ACC112 (cell line): ENCODE results near the gene RIN3.

Experiments
- H2AFZ ChIP-seq: fragments of 200-600 bp; sonication (generic); one replicate; pipeline ENCODE4 v1.6.0; 2017; ENCODE audit warnings: antibody characterized with exemption, low read length; ENCODE audit not compliant: unreplicated experiment
- H3K27ac ChIP-seq: fragments of 200-600 bp; sonication (generic); 2 replicates; pipeline ENCODE4 v1.5.1; 2014; ENCODE audit warnings: low read depth, mild to moderate bottlenecking, antibody characterized with exemption, low read length, moderate library complexity
- H3K27me3 ChIP-seq: fragments of 200-600 bp; sonication (generic); 2 replicates; pipeline ENCODE4 v1.6.1; 2014; ENCODE audit warnings: mild to moderate bottlenecking, antibody characterized with exemption, low read length, moderate library complexity, mixed read lengths; ENCODE audit not compliant: insufficient read depth
- H3K36me3 ChIP-seq: fragments of 200-600 bp; sonication (generic); 2 replicates; pipeline ENCODE4 v1.6.1; 2016; ENCODE audit warnings: mild to moderate bottlenecking, antibody characterized with exemption, low read length, moderate library complexity, mixed read lengths; ENCODE audit not compliant: insufficient read depth
- H3K4me1 ChIP-seq: fragments of 200-600 bp; sonication (generic); one replicate; pipeline ENCODE4 v1.6.1; 2016; ENCODE audit warnings: low read length, mixed read lengths; ENCODE audit not compliant: insufficient read depth, unreplicated experiment, control insufficient read depth
- H3K4me3 ChIP-seq: fragments of 200-600 bp; sonication (generic); 2 replicates; pipeline ENCODE4 v1.5.1; 2014; ENCODE audit warnings: mild to moderate bottlenecking, low read depth, low read length
- H3K79me2 ChIP-seq: fragments of 200-600 bp; sonication (generic); one replicate; pipeline ENCODE4 v1.6.0; 2016; ENCODE audit warnings: low read length; ENCODE audit not compliant: control insufficient read depth, unreplicated experiment, insufficient read depth

RIN3 gene

DNA sequence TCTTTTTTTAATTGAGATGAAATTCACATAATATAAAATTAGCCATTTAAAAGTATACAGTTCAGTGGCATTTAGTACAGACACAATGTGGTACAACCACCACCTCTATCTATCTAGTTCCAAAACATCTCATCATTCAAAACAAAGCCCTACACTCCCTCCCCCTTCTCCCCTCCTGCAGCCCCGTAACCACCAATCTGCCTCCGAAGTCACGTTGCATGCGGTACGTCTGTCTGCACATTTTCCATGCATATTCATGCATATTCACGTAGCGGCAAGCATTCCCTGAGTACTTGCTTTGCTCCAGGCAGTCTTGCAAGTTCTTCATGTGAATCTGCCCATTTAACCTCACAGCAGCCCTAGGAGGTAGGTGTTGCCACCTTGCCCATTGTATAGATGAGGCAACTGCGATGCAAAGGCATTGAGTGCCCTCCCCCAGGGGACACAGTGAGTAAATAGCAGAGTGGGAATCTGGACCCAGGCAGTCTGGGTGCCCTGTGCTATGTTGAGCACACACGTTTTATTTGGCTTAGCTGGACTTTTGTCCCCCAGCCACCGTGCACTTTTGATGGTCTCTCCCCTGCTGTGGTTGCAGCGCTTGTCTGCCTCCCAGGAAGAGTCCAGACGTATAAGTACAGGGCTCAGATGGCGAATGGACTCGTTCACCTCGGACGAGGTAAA lies 43.4 kb downstream of the RIN3 start:
- Histone ChIP-seq H2AFZ (no peak overlapping the region), H3K27ac (no peak overlapping the region), H3K4me3 (no peak overlapping the region), H3K4me1 (peaks cover 26% of the 10 kb centered on the region), H3K36me3 (peaks cover 3% of the 10 kb centered on the region; the same call in 1 of the 2 replicates), H3K27me3 (no peaks in the 10 kb centered on the region), H3K79me2 (peaks cover 2% of the 10 kb centered on the region)

DNA sequence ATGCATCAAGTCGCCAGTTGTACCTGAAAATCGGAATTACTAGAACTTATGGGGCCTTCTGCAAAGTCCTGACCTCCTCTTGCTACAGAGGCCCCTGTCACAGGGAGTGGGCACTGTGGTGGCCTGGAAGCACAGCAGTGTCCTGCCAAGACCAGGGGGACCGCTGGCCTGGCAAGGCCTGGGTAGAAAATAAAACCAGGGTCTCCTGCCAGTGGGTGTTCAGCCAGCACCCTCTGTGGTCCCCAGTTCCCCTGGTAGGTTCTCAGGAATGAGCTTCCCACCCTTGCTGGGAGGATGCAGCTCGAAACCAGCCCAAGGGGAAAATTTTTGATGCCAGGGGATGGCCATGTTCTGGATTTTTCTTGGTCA lies 43.9 kb downstream of the RIN3 start:
- no peaks in the 10 kb centered on the region for H3K27me3 ChIP-seq
- no peak overlapping the region for H2AFZ ChIP-seq
- H3K4me1 ChIP-seq: peaks cover 26% of the 10 kb centered on the region
- H3K4me3 ChIP-seq: no peak overlapping the region
- peaks cover 2% of the 10 kb centered on the region for H3K79me2 ChIP-seq
- H3K27ac ChIP-seq: no peak overlapping the region
- peaks cover 3% of the 10 kb centered on the region; the same call in 1 of the 2 replicates for H3K36me3 ChIP-seq

DNA sequence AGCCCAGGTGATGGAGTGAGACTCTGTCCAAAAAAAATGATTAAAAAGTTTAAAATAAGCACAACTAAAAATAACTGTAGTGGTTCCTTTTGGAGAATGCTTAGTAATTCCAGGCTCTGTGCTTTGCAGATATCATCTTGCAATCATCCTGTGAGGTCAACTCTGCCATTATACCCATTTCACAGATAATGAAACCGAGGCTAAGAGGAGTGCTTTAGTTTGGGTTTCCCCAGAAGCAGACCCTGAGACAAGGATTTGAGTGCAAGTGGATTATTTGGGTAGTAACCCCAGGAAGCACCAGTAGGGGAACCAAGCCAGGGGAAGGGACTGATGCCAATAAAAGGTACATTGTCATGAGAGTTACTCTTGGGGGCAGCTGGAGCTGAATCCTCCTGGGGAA lies 44.7 kb downstream of the RIN3 start:
- H3K36me3 ChIP-seq: peaks cover 3% of the 10 kb centered on the region; the same call in 1 of the 2 replicates
- H3K79me2 ChIP-seq: peaks cover 2% of the 10 kb centered on the region
- peaks cover 24% of the 10 kb centered on the region for H3K4me1 ChIP-seq
- no peak overlapping the region for H2AFZ ChIP-seq
- H3K4me3 ChIP-seq: no peak overlapping the region
- H3K27me3 ChIP-seq: no peaks in the 10 kb centered on the region
- H3K27ac ChIP-seq: no peak overlapping the region

DNA sequence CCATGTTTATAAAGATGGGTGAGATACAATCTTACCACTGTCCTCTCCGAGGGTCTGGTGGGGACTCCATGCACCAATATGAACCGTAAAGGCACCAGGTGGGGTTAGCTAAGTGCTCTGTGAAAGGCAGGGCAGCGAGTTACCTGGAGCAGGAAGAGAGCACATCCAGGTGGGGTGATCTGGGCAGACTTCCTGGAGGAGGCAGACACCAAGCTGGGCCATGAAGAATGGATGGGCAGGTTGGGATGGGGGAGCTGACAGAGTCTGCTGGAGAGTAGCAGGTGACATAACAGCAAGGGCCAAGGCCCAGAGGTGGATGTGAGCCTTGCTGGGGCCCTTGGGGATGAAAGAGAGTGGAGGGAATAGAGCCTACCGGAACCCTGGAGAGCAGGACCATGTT lies 45.9 kb downstream of the RIN3 start:
- H3K79me2 ChIP-seq: peaks cover 2% of the 10 kb centered on the region
- no peaks in the 10 kb centered on the region for H3K27me3 ChIP-seq
- H3K27ac ChIP-seq: no peak overlapping the region
- H3K4me1 ChIP-seq: peaks cover 21% of the 10 kb centered on the region
- H3K36me3 ChIP-seq: peaks cover 3% of the 10 kb centered on the region; the same call in 1 of the 2 replicates
- no peak overlapping the region for H2AFZ ChIP-seq
- no peak overlapping the region for H3K4me3 ChIP-seq

DNA sequence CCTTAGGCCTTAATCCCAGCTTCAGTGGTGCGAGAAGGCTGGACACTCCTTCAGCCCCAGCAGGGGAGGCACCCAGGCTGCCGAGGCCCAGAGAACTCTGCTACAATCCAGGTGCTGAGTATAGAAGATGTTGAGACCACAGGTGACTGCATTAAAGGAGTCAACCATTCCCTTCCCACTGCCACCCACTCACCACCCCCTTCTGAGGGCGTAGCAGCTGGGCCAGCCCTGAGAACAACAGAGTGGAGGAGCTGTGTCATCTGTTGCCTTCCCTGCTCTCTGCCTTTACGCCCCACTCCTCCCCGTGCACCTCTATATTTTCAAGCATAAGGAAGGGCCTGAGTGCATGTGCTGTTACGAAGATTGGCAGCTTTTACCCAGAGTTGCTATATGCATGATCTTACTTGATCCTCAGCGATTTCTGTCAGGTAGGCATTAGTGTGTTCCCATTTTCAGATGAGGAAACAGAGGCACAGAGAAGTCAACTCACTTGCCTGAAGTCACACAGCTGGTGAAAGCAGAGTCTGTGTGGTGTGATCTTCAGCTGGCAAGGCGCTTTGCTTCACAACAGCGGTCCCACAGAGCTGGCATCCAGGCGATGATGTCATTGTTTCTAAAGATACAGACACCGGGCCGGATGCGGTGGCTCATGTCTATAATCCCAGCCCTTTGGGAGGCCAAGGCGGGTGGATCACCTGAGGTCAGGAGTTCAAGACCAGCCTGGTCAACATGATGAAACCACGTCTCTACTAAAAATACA lies 46.7 kb downstream of the RIN3 start:
- Histone ChIP-seq H3K79me2 (no peaks in the 10 kb centered on the region), H3K4me3 (no peak overlapping the region), H3K36me3 (peaks cover 3% of the 10 kb centered on the region; the same call in 1 of the 2 replicates), H3K4me1 (peaks cover 21% of the 10 kb centered on the region), H3K27ac (no peak overlapping the region), H3K27me3 (no peaks in the 10 kb centered on the region), H2AFZ (no peak overlapping the region)

DNA sequence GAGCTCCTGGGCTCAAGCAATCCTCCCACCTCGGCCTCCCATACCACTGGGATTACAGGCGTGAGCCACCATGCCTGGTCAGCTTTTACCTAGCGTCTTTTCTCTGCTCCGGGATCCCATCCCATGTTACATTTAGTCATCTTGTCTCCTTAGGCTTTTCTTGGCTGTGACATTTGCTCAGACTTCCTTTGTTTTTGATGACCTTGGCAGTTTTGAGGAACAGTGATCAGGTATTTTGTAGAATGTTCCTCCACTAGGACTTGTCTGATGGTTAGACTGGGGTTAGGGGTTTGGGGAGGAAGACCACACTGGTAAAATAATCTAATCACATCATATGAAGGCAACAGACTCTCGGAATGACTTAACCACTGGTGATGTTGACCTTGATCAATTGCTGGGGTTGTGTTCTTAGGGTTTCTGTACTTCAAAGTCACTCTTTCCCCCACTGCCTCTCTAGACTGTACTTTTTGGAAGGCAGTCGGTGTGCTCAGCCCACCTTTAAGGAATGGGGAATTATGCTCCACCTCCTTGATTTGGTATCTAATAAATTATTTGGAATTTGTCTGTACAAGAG lies 48.4 kb downstream of the RIN3 start:
- Histone ChIP-seq H3K27me3 (no peaks in the 10 kb centered on the region), H3K27ac (no peak overlapping the region), H3K79me2 (no peaks in the 10 kb centered on the region), H3K36me3 (peaks cover 11% of the 10 kb centered on the region; the same call in 1 of the 2 replicates), H3K4me3 (no peak overlapping the region), H2AFZ (no peak overlapping the region), H3K4me1 (peaks cover 7% of the 10 kb centered on the region)

DNA sequence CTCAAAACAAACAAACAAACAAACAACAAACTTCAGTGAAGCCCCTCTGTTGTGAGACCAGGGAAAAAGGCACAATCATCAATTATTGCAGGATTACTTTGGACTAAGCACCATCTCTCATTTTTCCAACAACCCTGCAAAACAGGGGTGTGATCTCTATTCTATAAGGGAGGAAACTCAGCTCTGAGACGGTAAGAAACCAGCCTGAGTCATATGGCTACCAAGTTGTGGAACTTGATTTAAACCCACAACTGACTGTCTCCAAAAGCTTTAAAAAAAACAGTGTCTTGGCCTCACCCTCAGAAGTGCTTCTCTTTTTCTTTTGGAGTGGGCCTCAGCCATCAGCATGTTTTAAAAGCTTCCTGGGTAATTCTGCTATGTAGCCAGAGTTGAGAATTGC lies 49.8 kb downstream of the RIN3 start:
- H3K27ac ChIP-seq: no peak overlapping the region
- peaks cover 6% of the 10 kb centered on the region for H3K4me1 ChIP-seq
- no peaks in the 10 kb centered on the region for H3K79me2 ChIP-seq
- no peak overlapping the region for H2AFZ ChIP-seq
- H3K4me3 ChIP-seq: no peak overlapping the region
- H3K36me3 ChIP-seq: peaks cover 17% of the 10 kb centered on the region; the same call in 1 of the 2 replicates
- H3K27me3 ChIP-seq: no peaks in the 10 kb centered on the region

DNA sequence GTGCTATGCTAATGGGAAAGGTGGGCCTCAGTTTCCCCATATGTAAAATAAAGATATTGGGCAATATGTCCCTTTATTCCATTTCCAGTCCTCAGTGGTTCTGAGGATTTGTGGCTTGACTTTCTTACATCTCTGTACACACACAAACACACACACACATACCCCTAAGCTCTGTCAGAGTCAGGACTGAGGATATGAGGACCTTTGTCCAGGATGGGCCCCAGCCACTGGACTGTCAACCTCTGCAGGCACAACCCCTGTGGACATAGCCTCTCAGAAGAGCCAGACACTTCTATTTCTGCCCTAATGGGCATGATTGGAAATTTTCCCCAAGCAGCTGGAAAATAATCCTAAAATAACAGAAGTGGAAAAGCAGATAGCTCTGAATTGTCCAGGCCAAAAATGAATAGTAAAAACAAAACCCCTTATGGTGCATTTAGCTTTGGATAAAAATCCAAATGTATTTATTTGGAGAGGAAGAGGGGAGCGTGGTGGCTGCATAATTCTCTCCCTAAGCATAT lies 50.2 kb downstream of the RIN3 start:
- Histone ChIP-seq H3K4me1 (peaks cover 6% of the 10 kb centered on the region), H3K79me2 (no peaks in the 10 kb centered on the region), H3K27ac (no peak overlapping the region), H3K4me3 (no peak overlapping the region), H2AFZ (no peak overlapping the region), H3K27me3 (no peaks in the 10 kb centered on the region), H3K36me3 (peaks cover 17% of the 10 kb centered on the region; the same call in 1 of the 2 replicates)

DNA sequence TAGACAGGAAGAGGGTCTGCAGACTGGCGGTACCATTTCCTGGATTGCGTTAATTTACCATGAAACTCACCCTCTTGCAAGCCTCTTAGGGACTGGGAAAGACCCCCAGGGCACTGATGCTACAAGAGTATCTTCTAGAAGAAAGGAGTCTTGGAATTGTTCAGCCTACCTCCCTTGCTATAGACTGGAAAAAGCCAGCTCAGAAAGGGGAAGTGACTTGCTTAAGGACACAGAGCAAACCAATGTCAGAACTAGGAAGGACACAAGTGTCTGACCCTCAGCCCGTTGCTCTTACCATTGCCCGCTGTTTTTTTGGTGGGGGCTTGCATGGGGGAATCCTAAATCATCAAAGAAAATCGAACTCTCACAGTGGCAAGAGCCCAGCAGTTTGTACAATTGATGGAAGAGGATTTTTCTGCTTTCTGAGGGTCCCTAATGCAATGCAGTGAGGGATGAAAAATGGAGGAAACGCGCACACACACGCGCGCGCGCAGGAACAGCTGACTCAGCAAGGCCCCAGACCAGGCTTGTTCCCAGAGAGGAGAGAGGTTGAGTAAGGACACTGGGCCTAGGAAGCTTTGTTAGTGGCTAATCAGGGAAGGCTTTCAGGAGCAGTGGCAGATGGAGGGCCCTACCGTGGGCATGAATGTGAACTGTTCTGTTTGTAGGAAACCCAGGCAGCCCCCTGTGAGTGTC lies 50.9 kb downstream of the RIN3 start:
- Histone ChIP-seq H2AFZ (no peak overlapping the region), H3K27ac (no peak overlapping the region), H3K4me3 (no peak overlapping the region), H3K36me3 (peaks cover 17% of the 10 kb centered on the region; the same call in 1 of the 2 replicates), H3K4me1 (peaks cover 6% of the 10 kb centered on the region), H3K27me3 (no peaks in the 10 kb centered on the region), H3K79me2 (no peaks in the 10 kb centered on the region)

DNA sequence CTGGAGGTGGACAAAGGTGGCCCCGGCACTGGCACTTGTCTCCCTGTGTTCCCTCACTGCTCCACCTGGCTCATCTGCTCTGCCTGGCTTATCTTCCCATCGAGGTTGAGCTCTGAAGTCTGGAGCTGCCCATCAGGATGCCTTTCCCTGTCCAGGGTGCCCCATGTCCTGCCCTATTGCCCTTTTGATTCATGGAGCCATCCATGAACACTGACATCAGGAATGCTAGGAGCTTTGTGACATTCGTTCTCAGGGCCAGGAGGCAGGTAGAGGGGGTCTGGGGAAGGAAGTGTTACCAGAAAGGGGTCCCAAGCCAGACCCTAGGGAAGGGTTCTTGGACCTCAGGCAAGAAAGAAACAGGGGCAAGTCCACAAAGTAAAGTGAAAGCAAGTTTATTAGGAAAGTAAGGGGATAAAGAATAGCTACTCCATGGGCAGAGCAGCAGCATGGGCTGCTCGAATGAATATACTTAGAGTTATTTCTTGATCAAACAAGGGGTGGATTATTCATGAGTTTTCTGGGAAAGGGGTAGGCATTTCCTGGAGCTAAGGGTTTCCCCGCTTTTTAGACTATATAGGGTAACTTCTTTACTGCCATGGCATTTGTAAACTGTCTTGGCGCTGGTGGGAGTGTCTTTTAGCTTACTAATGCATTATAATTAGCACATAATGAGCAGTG lies 51.6 kb downstream of the RIN3 start:
- Histone ChIP-seq H3K4me1 (peaks cover 6% of the 10 kb centered on the region), H3K79me2 (no peaks in the 10 kb centered on the region)

More for the DNA sequence above, 51.6 kb downstream of the RIN3 start:
- H3K36me3 ChIP-seq: peaks cover 17% of the 10 kb centered on the region; the same call in 1 of the 2 replicates
- no peak overlapping the region for H3K4me3 ChIP-seq
- no peak overlapping the region for H2AFZ ChIP-seq
- no peak overlapping the region for H3K27ac ChIP-seq
- H3K27me3 ChIP-seq: no peaks in the 10 kb centered on the region
